Skeletal muscle satellite cell (primary cell): ENCODE measurements around the gene LAMB1.

Experiments
- H3K27me3 ChIP-seq: 2 replicates; pipeline ENCODE4 v1.7.0; 2013; ENCODE audit warnings: low read length; ENCODE audit not compliant: control insufficient read depth, insufficient read depth
- H3K36me3 ChIP-seq: 2 replicates; pipeline ENCODE4 v1.7.0; 2013; ENCODE audit warnings: mild to moderate bottlenecking, control low read depth, low read length; ENCODE audit not compliant: insufficient read depth
- H3K4me1 ChIP-seq: 2 replicates; pipeline ENCODE4 v1.7.0; 2013; ENCODE audit warnings: low read length; ENCODE audit not compliant: control insufficient read depth, insufficient read depth
- H3K4me2 ChIP-seq: 2 replicates; pipeline ENCODE4 v1.7.0; 2013; ENCODE audit warnings: mild to moderate bottlenecking, low read length
- H3K4me3 ChIP-seq: 2 replicates; pipeline ENCODE4 v1.7.0; 2013; ENCODE audit warnings: low read length
- H3K9ac ChIP-seq: 2 replicates; pipeline ENCODE4 v1.7.0; 2013; ENCODE audit warnings: mild to moderate bottlenecking, low read depth, low read length, moderate library complexity
- H3K9me3 ChIP-seq: replicated peaks from 2 replicates; pipeline ENCODE4 v1.7.0; 2013; ENCODE audit warnings: mild to moderate bottlenecking, control low read depth, low read length

Gene LAMB1

DNA sequence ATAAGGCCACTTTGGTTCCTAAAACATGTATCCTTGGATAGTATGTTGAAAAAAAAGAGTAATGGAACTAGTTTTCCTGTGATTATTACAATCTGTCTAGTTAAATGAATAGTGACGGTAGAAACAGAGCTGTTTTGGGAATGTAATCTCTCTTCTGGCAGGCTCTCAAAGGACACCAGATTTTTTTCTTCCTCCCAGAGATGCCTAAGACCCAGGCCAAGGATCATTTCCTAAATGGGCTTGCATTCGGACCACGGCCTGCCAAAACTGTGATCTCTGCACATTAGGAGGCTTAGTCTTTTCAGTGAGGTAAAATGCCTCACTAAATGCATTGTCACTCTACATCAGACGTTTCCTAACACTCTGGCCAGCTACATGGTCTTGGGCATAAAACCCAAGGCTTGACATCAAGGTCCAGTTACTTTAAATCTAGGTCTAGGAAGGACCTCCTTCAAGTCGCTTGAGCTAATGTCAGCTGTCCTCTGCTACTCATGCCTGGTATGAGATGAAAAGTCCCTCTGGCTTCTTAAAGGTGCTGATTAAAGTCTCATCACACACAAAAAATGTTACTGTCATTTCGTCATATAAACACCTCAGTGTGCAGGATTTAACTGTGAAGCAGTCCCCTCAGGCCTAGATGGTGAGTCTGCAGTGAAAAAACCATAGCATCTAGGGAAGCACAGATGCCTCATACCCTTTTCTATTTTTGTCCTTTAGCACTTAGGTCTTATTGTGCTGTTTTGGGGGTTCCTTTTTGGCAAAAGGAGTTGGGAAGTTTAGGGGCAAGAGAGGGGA lies 64.3 kb downstream of the LAMB1 start:
- Histone ChIP-seq H3K36me3 (peaks cover 80% of the 10 kb centered on the region), H3K4me1 (peaks cover 58% of the 10 kb centered on the region), H3K9ac (peak overlapping the region; percentile 30)

GRCh38 chr7:107937531-107937930 lies 65.4 kb downstream of the LAMB1 start:
- H3K9ac ChIP-seq = no peak overlapping the region
- peaks cover 80% of the 10 kb centered on the region for H3K36me3 ChIP-seq
- no peaks in the 10 kb centered on the region for H3K9me3 ChIP-seq
- H3K4me3 ChIP-seq = no peak overlapping the region
- H3K4me1 ChIP-seq = peaks cover 62% of the 10 kb centered on the region
- no peaks in the 10 kb centered on the region for H3K27me3 ChIP-seq
- H3K4me2 ChIP-seq = no peak overlapping the region

More for the DNA sequence above, 64.3 kb downstream of the LAMB1 start:
- Histone ChIP-seq H3K4me2 (peak overlapping the region; percentile 55), H3K4me3 (no peak overlapping the region), H3K27me3 (no peaks in the 10 kb centered on the region), H3K9me3 (no peaks in the 10 kb centered on the region)

DNA sequence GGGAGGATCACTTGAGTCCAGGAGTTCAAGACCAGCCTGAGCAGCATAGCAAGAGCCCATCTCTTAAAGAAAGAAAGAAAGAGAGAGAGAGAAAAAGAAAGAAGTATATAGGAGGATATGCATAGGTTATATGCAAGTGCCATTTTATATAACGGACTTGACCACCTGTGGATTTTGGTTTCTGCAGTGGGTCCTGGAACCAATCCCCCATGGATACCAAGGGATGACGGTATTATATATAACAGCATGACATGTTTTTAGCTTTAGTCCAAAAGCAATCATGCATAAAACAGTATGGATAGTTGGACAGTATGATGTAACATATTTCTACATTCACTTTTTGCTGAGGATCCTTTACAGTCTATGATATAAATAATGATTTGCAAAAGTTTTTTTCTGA lies 66.6 kb downstream of the LAMB1 start:
- Histone ChIP-seq H3K36me3 (peaks cover 84% of the 10 kb centered on the region), H3K9me3 (no peaks in the 10 kb centered on the region)

DNA sequence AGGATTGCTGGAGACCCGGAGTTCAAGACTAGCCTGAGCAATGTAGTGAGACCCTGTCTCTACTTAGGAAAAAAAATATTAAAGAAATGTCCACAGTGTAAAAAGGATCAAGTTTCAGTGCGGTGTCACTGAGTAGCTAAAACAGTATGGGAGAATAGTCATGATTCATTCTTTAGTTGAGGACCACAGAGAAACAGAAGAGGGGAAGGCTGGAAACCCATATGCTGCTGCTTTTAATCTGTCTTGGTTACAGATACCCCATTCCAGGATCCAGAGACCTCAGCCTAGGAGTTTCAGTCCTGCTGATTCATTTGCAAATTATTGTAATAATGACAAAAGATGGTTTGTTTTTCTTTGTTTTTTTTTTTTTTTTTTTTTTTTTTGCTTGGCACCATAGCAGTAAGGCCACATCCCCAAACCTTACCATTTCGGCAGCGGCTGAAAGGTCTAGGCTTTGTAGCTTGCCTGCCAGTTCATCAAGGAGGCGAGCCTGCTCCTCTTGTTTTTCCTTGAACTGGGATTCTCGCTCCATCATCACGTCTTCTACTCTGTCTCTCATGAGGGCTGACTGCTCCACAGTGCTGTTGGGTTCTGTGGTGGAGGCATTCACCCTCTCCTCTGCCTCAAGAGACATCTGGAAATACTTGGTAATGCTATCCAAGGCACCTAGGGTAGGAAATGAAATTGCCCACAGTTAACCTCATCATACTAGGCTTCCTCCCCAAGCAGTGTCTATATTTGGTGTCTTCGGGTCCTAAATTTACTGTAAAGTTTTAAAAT lies 67.8 kb downstream of the LAMB1 start:
- Histone ChIP-seq H3K27me3 (no peaks in the 10 kb centered on the region), H3K4me2 (no peak overlapping the region), H3K4me3 (no peak overlapping the region), H3K9ac (peak overlapping the region; percentile 6), H3K36me3 (peaks cover 84% of the 10 kb centered on the region), H3K4me1 (peaks cover 52% of the 10 kb centered on the region), H3K9me3 (no peaks in the 10 kb centered on the region)

More for the DNA sequence above, 66.6 kb downstream of the LAMB1 start:
- Histone ChIP-seq H3K4me2 (no peak overlapping the region), H3K9ac (no peak overlapping the region), H3K4me3 (no peak overlapping the region), H3K27me3 (no peaks in the 10 kb centered on the region), H3K4me1 (peaks cover 62% of the 10 kb centered on the region)

DNA sequence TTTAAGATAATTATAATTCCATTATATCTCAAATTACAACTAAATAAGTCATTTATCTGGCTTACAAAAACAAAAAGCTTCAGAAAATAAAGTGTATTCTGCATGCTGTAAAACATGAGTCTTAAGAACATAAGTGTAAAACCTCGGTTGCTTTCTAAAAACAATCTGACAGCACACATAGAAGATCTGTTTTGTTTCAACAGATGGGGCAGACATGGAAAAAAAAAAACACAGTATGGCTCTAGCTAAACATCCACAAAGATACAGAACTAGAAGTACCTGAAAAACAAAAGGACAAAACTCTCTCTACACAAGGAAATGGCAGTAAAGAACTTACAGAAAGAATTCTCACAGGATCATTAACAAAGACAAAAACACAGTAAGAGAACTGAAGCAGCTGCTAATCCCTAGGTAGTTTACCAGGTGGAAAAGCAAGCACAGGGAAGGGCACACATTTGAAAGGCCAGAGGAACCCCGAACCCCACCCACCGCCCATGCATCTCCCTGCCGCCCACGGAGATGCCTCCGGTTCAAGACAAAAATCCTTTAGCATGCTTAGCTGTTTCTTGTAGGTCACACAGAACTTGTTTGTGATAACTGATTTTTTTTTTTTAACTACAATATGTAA lies 69.5 kb downstream of the LAMB1 start:
- Histone ChIP-seq H3K9ac (no peak overlapping the region), H3K4me2 (no peak overlapping the region), H3K36me3 (peaks cover 90% of the 10 kb centered on the region), H3K4me1 (peaks cover 35% of the 10 kb centered on the region), H3K9me3 (no peaks in the 10 kb centered on the region), H3K27me3 (no peaks in the 10 kb centered on the region), H3K4me3 (no peak overlapping the region)

- Histone ChIP-seq H3K9ac (no peak overlapping the region), H3K4me2 (no peak overlapping the region), H3K4me3 (no peak overlapping the region), H3K9me3 (no peaks in the 10 kb centered on the region), H3K4me1 (peaks cover 28% of the 10 kb centered on the region), H3K27me3 (no peaks in the 10 kb centered on the region), H3K36me3 (peaks cover 94% of the 10 kb centered on the region)
These were observed 70.2 kb downstream of the LAMB1 start for GRCh38 chr7:107932805-107933204.

GRCh38 chr7:107931740-107932515 lies 71.0 kb downstream of the LAMB1 start:
- H3K36me3 ChIP-seq = peaks cover 95% of the 10 kb centered on the region
- no peak overlapping the region for H3K9ac ChIP-seq
- H3K4me1 ChIP-seq = peaks cover 27% of the 10 kb centered on the region
- H3K27me3 ChIP-seq = no peaks in the 10 kb centered on the region
- no peak overlapping the region for H3K4me2 ChIP-seq
- no peaks in the 10 kb centered on the region for H3K9me3 ChIP-seq
- H3K4me3 ChIP-seq = no peak overlapping the region

DNA sequence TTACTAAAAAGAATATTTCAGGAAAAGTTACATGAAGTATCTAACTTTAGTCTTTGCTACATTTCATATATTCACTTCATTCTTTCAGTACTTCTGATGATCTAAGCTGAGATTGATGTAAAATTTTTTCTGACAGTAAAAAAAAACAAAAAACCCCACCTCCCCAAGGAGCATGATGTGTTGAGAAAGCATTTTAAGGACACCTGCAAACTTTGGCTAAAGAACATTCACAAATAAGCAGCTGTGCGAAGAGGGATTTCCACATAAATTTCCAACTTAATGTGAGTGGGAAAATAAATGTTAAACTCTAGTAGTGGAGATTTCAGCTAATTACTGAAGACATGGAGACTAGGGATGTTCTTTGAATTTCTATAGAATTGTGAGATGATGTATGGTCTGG lies 76.5 kb downstream of the LAMB1 start:
- Histone ChIP-seq H3K9ac (no peak overlapping the region), H3K9me3 (no peaks in the 10 kb centered on the region), H3K4me3 (no peak overlapping the region), H3K27me3 (no peaks in the 10 kb centered on the region), H3K4me2 (no peak overlapping the region), H3K4me1 (no peaks in the 10 kb centered on the region), H3K36me3 (peaks cover 85% of the 10 kb centered on the region)

GRCh38 chr7:107924841-107925504 lies 78.0 kb downstream of the LAMB1 start:
- Histone ChIP-seq H3K27me3 (no peaks in the 10 kb centered on the region), H3K4me1 (peaks cover 8% of the 10 kb centered on the region), H3K4me2 (no peak overlapping the region), H3K9me3 (no peaks in the 10 kb centered on the region), H3K36me3 (peaks cover 76% of the 10 kb centered on the region), H3K4me3 (no peak overlapping the region), H3K9ac (no peak overlapping the region)

GRCh38 chr7:107922886-107923285 lies 80.1 kb downstream of the LAMB1 start:
- Histone ChIP-seq H3K9me3 (no peaks in the 10 kb centered on the region), H3K4me3 (no peak overlapping the region), H3K4me2 (no peak overlapping the region), H3K9ac (no peak overlapping the region), H3K4me1 (peaks cover 8% of the 10 kb centered on the region), H3K36me3 (peaks cover 74% of the 10 kb centered on the region), H3K27me3 (no peaks in the 10 kb centered on the region)
